EL (cell line): ENCODE results near the gene LRRIQ3.

Experiments used
- DNase-seq: peaks from one replicate; pipeline ENCODE4 v3.0.0-alpha.2; 2016

The LRRIQ3 gene

GRCh38 chr1:74091371-74091770, 106.6 kb downstream of the LRRIQ3 start:
- DNase-seq: no peak

GRCh38 chr1:74083128-74083527, 114.8 kb downstream of the LRRIQ3 start:
- DNase-seq: no peak

DNA sequence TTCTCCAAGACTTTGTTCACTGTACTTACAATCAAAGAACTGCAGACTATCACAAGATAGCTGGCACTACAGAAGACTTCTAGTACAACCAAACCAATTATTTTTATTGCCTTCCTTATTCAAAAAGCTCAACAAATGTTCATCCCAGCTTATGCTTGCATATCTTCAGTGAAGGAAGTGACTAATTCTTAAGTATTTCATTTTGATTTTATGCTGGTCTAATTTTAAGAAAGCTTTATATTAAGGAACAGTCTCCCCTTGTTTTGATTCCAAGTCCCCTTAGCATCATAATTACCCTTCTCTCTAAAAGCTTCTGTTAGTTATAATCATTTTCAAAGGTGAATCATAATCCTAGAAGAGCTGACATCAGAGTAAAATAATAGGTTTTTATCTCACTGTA, 132.9 kb downstream of the LRRIQ3 start:
- DNase-seq: no peak

DNA sequence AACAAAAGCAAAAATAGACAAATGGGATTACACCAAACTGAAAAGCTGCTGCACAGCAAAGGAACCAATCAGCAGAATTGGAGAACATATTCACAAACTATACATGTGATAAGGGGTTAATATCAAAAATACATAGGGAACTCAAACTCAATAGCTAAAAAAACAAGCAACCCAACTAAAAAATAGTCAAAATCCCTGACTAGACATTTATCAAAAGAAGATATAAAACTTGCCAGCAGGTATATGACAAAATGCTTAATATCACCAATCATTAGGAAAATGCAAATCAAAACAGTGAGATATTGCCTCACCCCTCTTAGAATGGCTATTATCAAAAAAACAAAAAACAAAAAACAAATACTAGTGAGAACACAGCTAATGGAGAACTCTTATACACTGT, 140.3 kb downstream of the LRRIQ3 start:
- DNase-seq: no peak

GRCh38 chr1:74053407-74053806, 144.6 kb downstream of the LRRIQ3 start:
- no peak for DNase-seq

GRCh38 chr1:74050386-74050785, 147.6 kb downstream of the LRRIQ3 start:
- DNase-seq: no peak

DNA sequence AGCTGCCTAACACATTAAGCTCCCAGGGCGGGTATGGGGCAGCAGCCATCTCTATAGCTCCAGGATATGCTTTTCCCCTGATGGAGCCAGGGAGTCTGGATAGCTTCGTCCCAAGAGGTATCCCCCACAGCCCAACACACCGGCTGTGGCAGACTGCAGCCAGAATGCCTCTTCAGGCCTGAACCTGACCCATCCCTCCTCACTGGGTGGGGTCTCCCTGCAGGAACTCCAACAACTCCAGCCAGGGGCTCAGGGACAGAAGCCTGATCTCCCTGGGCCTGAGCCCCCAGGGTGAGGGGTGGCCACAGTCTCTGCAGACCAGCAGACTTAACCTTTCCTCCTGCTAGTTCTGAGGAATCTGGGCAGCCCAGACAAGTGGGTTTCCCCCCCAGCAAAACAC, 159.9 kb downstream of the LRRIQ3 start:
- DNase-seq: no peak

DNA sequence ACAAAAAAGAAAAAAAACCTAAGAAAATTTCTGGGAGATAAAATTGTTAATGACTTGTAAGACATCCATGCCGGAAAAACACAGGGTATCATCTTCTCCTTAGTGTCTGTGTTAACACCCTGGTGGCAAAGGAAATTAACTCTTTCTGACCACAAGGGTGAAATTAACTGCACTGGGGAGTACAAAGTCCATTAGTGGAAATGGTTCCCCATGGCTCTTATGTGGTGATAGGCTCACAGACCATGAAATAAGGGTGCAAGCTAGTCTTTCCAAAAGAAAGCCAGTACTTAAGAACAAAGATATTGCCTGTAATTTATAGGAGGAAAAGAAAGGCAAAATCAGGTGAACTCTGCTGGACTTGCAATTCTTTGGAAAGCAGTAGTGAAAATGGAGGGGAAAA, 185.4 kb downstream of the LRRIQ3 start:
- DNase-seq: no peak

DNA sequence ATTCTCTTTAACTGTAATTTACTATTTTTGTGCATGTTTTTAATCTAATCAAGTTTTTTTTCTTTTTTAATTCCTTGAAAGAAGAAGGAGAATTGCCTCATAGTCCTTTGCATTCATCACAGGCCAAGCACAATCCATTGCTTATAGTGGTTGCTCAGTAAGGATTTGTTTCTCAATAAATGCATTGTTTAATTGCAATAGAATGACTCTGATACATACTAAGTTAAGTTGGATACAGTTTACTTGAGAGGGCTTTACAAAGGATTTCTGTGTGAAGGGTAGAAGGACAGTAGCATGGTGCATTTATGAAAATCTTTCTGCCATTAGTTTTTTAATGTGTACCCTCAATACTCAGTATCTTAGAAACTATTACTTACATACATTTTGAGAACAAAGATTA, 186.2 kb downstream of the LRRIQ3 start:
- DNase-seq: no peak

GRCh38 chr1:74010206-74010605, 187.8 kb downstream of the LRRIQ3 start:
- DNase-seq: peak; percentile 2

- DNase-seq: no peak
Measured at GRCh38 chr1:74005533-74005932, 192.4 kb downstream of the LRRIQ3 start.

GRCh38 chr1:74003806-74004205, 194.2 kb downstream of the LRRIQ3 start:
- DNase-seq: no peak

- peak; percentile 18 for DNase-seq
Measured at GRCh38 chr1:73998348-73998959, 199.5 kb downstream of the LRRIQ3 start.

DNA sequence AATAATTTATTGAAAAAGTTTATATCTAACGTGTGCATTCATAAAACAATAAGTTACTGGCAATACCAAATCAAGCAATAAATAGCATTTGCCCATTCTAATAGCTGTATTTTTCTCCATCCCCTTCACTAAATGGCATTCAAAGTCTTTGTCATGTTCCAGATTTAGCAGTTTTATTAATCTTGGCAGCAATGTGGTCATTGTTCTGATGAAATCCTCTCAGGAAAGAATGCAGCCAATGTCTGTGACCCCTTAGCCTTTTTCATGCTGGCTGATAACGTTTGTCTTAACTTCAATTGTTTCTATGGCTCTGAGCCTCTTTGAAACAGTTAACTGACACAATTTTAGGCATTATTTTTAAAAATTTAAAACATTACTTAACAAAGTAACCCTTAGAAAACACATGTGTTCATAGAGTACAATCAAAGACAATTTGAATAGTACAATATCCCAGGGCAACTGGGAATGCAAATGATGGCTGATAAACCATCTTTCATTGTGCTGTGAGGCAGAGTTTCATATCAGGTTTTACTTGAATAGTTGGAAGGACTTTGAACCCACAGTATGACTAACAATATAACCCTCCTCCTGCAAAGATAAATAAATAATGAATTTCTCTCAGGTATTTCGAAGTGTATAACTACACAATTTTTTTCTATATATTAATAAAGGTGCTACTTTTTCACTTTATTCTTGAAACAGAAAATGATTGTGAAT, 217.5 kb downstream of the LRRIQ3 start:
- DNase-seq: no peak

GRCh38 chr1:73979684-73980083, 218.3 kb downstream of the LRRIQ3 start:
- no peak for DNase-seq

DNA sequence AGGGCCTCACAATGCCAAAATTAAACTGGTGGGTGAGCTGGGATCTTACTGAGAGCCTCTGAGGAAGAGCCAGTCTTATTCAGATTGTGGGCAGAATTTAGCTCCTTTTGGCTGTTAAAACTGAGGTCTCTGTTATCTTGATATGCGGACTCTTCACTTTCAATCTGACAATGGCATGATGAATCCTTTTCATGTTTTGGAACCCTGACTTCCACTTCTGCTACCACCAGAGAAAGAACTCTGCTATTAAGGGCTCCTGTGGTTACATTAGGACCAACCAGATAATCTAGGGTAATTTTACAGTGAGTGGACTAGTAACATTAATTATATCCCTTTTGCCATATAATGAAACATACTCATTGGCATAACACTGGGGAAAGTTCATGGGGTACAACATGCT, 219.0 kb downstream of the LRRIQ3 start:
- DNase-seq: no peak
